Adrenal gland (tissue), 5 donors: ENCODE data around the gene TBCK.

Experiments used
- POLR2A ChIP-seq, 2 donors: fragments of 450-650 bp; IDR thresholded peaks; one replicate each; pipeline ENCODE4 v1.6.1; 2017; ENCODE audit warnings: antibody characterized with exemption in 2 of 2, mild to moderate bottlenecking in 2 of 2, moderate library complexity in 1 of 2
- TF ChIP-seq, protein P1 (sequence below), 6 experiments: fragments of 450-650 bp in 4 of 6; fragments of 200-600 bp in 2 of 6; sonication (generic) in 1 of 6; IDR thresholded peaks; 1 replicate in 5 of 6; 2 replicates in 1 of 6; pipeline versions ENCODE4 v1.5.1 to v1.8.0; 2016 to 2021; ENCODE audit warnings: antibody characterized with exemption in 6 of 6, mild to moderate bottlenecking in 2 of 6, moderate library complexity in 1 of 6
- donor health status: DM: no; HTN: no; CAD: no.

DNA sequence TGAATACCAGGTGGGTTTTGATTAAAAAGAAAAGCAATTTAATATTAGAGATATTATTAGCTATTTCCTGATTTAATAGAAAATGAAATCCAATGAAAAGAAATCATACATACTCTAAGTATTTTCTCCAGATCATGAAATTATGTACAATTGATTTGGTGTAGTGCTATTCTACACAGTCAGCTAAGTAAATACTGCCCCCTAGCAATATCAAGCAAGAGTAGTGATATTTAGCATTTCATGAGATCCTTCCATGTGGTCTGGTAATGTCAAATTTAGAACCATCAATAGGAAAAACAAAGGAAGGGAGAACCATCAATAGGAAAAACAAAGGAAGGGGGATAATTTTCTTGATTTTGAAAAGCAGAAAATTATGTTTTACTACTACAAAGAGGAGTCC lies 114.6 kb downstream of the TBCK start:
- TF ChIP-seq, protein P1, sequence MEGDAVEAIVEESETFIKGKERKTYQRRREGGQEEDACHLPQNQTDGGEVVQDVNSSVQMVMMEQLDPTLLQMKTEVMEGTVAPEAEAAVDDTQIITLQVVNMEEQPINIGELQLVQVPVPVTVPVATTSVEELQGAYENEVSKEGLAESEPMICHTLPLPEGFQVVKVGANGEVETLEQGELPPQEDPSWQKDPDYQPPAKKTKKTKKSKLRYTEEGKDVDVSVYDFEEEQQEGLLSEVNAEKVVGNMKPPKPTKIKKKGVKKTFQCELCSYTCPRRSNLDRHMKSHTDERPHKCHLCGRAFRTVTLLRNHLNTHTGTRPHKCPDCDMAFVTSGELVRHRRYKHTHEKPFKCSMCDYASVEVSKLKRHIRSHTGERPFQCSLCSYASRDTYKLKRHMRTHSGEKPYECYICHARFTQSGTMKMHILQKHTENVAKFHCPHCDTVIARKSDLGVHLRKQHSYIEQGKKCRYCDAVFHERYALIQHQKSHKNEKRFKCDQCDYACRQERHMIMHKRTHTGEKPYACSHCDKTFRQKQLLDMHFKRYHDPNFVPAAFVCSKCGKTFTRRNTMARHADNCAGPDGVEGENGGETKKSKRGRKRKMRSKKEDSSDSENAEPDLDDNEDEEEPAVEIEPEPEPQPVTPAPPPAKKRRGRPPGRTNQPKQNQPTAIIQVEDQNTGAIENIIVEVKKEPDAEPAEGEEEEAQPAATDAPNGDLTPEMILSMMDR (IDR thresholded peaks at IDR 0.05) = peak; percentile 19 to 53 (median 30)
- TF ChIP-seq POLR2A (IDR thresholded peaks at IDR 0.05) = no peak
